ENCODE results near the gene GMDS.

DNA sequence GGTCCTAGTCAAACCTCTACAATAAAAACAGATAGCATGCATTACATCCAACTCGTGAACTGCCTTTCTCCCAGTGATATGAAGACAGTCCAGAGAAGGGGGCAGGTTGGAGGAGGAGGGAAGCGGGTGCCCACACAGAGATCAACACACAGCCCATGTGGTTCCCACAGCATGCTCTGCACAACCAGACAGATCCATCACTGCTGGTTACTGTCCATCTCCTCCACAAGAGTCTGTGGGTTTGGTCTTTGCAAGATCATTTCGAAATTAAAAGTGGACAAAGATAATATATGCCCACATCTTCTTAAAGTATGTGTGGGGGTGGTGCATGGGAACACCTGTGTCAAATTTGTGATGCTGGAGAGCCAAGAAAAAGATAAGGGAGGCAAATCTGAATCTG, 215.5 kb downstream of the GMDS start:
- no peak for TF ChIP-seq CTCF (IDR thresholded peaks at IDR 0.05)
- no peak for TF ChIP-seq POLR2A (IDR thresholded peaks at IDR 0.05)

Measured in Peyer's patch (tissue), 4 donors.